ENCODE results near the gene SATB1.

GRCh38 chr3:18402239-18402799, 22.8 kb downstream of the SATB1 start:
- TF ChIP-seq POLR2A (IDR thresholded peaks at IDR 0.05; ENCODE audit: low read length) (no peak), GATA1 (IDR thresholded peaks at IDR 0.05; ENCODE audit: low read depth, low read length) (no peak)

All from erythroblast (primary cell).